Stomach (tissue), 9 donors: ENCODE results near the gene SH3PXD2A. TPM values are rescaled to one million over a fixed set of nuclear protein-coding genes. Genes with fewer than 3 reads are reported as not detected.
A peak's percentile ranks its signal among the peaks of the same experiment; 100 is the strongest.

ENCODE experiments used
- DNase-seq, 2 donors: peaks; one replicate each; pipeline versions ENCODE4 v3.0.0 to v3.0.0-alpha.2; 2013 to 2019
- H3K27ac ChIP-seq, 5 donors: fragments of 200-600 bp in 4 of 5; sonication (generic) in 4 of 5; one replicate each; pipeline ENCODE4 v1.5.1; 2013 to 2019; ENCODE audit warnings: mild to moderate bottlenecking in 1 of 5, moderate library complexity in 1 of 5
- H3K27me3 ChIP-seq, 3 donors: fragments of 200-600 bp; sonication (generic); one replicate each; pipeline ENCODE4 v1.5.1; 2017 to 2019; ENCODE audit warnings: mixed run types in 1 of 3
- H3K36me3 ChIP-seq, 4 donors: fragments of 200-600 bp; sonication (generic); 1 replicate in 3 of 4; 2 replicates in 1 of 4; pipeline ENCODE4 v1.5.1; 2016 to 2019
- H3K4me1 ChIP-seq, 4 donors: fragments of 200-600 bp; sonication (generic); one replicate each; pipeline ENCODE4 v1.5.1; 2016 to 2019
- H3K4me3 ChIP-seq, 4 donors: fragments of 200-600 bp; sonication (generic) in 3 of 4; one replicate each; pipeline ENCODE4 v1.5.1; 2016 to 2019; ENCODE audit warnings: mild to moderate bottlenecking in 1 of 4
- H3K9me3 ChIP-seq, 4 donors: fragments of 200-600 bp; sonication (generic); one replicate each; pipeline ENCODE4 v1.5.1; 2016 to 2019
- EP300 ChIP-seq: sonication (generic); formaldehyde crosslinking; IDR thresholded peaks from one replicate; pipeline ENCODE4 v1.6.1; 2017; ENCODE audit warnings: antibody characterized with exemption
- POLR2A ChIP-seq, 4 donors: fragments of 450-650 bp; IDR thresholded peaks; one replicate each; pipeline ENCODE4 v1.6.1; 2016; ENCODE audit warnings: antibody characterized with exemption in 4 of 4, control low read depth in 2 of 4, mild to moderate bottlenecking in 1 of 4, moderate library complexity in 1 of 4
- POLR2AphosphoS5 ChIP-seq, 3 donors: sonication (generic); formaldehyde crosslinking; IDR thresholded peaks; one replicate each; pipeline ENCODE4 v1.6.1; 2016; ENCODE audit warnings: antibody characterized with exemption in 3 of 3
- whole genome bisulfite sequencing, 5 donors: extraction: QIAGEN DNeasy Blood & Tissue Kit in 3 of 5; methylation state at CpG; one replicate each; pipeline versions ENCODE4 v1.1.5 to v1.1.7; 2013 to 2018; 5-methylcytosine and 5-hydroxymethylcytosine counted together
- intact Hi-C: fragments of 100-400 bp; cut with DNase I; formaldehyde crosslinking; loops from one replicate; pipeline ENCODE4 v1.15.1; 2023; ENCODE audit warnings: low total_unique reads
- polyA plus RNA-seq, 3 donors: library from polyadenylated mRNA; stranded (reverse); fragments of 200-250 nt; gene quantifications; one replicate each; pipeline ENCODE4 v1.2.3, GENCODE V29; 2013
- total RNA-seq, 5 donors: library from RNA; depleted of rRNA; stranded (reverse); fragments of >200 nt; gene quantifications; one replicate each; pipeline versions ENCODE4 v1.1.0 to v1.2.3, GENCODE V29; 2014 to 2016
- TF ChIP-seq, protein P1 (sequence below), 7 experiments: fragments of 450-650 bp in 4 of 7; fragments of 200-600 bp in 3 of 7; sonication (generic) in 3 of 7; IDR thresholded peaks; one replicate each; pipeline ENCODE4 v1.5.1; 2016 to 2019; ENCODE audit warnings: antibody characterized with exemption in 7 of 7, control low read depth in 2 of 7, mild to moderate bottlenecking in 1 of 7
- donor health status: healthy with polysubstance abuse.
- donor health status: Bipolar disorder and iron deficiency.
- donor health status: healthy.

SH3PXD2A gene
- total and polyA plus RNA-seq, 8 donors: 12.8 to 51.6 (median 24.0) TPM

GRCh38 chr10:103676851-103677417 is 178.4 kb downstream of the SH3PXD2A start:
- H3K4me3 ChIP-seq: peak overlapping the region in 3 of 4 donors; percentile 22 to 35 (median 23)
- WGBS, 5 donors: 64 to 79% (median 69%) methylated on average over 16 of the region's 16 CpGs

DNA sequence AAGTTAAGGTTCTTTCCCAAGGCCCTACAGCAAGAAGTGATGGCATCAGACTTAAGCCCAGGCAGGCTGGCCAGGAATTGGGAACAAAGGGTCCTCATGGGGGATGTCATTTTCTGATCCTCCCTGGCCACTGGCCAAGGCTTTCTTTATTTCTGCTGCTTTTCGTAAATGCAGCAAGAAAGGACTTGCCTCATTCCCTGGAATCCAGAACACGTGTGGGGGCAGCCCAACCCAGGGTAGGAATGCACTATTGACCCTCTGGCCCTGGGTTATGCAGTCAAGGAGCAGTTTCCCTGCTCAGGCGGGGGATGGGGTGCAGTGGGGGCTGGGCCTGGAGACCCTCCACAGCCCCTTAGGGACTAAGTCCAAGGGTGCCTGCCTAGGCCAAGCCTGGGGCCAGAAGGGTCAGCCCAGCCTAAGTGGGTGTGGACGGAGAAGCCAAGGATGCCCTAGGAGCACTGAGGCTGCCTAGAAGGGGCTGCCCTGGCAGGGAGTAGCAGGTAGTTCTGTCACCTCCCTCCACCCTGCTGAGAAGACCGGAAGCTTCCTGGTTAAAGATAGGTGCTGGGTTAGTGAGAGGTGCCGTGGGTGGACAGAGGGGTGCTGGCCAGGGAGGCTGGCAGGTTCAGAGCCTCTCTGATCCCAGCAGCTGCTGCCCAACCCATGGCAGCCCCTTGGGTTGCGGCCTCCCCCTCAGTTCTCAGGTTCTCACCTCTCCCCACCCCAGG is 179.2 kb downstream of the SH3PXD2A start:
- Histone ChIP-seq H3K27me3 (no peaks in the 10 kb centered on the region), H3K4me1 (peaks cover 5 to 43% (median 21%) of the 10 kb centered on the region in 4 donors), H3K27ac (peak overlapping the region; percentile 68 to 88 (median 81)), H3K9me3 (no peaks in the 10 kb centered on the region), H3K4me3 (no peak overlapping the region), H3K36me3 (no peaks in the 10 kb centered on the region)
- intact Hi-C loops: no loop called here
- TF ChIP-seq, protein P1, sequence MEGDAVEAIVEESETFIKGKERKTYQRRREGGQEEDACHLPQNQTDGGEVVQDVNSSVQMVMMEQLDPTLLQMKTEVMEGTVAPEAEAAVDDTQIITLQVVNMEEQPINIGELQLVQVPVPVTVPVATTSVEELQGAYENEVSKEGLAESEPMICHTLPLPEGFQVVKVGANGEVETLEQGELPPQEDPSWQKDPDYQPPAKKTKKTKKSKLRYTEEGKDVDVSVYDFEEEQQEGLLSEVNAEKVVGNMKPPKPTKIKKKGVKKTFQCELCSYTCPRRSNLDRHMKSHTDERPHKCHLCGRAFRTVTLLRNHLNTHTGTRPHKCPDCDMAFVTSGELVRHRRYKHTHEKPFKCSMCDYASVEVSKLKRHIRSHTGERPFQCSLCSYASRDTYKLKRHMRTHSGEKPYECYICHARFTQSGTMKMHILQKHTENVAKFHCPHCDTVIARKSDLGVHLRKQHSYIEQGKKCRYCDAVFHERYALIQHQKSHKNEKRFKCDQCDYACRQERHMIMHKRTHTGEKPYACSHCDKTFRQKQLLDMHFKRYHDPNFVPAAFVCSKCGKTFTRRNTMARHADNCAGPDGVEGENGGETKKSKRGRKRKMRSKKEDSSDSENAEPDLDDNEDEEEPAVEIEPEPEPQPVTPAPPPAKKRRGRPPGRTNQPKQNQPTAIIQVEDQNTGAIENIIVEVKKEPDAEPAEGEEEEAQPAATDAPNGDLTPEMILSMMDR (IDR thresholded peaks at IDR 0.05): no peak
- TF ChIP-seq EP300: peak; percentile 48
- no peak for TF ChIP-seq POLR2A (IDR thresholded peaks at IDR 0.05)
- TF ChIP-seq POLR2AphosphoS5 (IDR thresholded peaks at IDR 0.05): peak in 2 of 3 donors; percentile 21 to 35
- peak in 1 of 2 donors; percentile 69 for DNase-seq
- WGBS, 5 donors: 59 to 82% (median 76%) methylated on average over 6 to 7 of the region's 7 CpGs

More at GRCh38 chr10:103676851-103677417, 178.4 kb downstream of the SH3PXD2A start:
- intact Hi-C loops: no loop called here
- Histone ChIP-seq H3K27me3 (no peaks in the 10 kb centered on the region), H3K4me1 (peaks cover 5 to 43% (median 21%) of the 10 kb centered on the region in 4 donors), H3K36me3 (no peaks in the 10 kb centered on the region), H3K9me3 (no peaks in the 10 kb centered on the region), H3K27ac (peak overlapping the region; percentile 68 to 88 (median 81))
- TF ChIP-seq POLR2AphosphoS5 (IDR thresholded peaks at IDR 0.05) (peak in 1 of 3 donors; percentile 3), EP300 (no peak)
- DNase-seq: peak in 1 of 2 donors; percentile 84

- no peak overlapping the region for H3K4me3 ChIP-seq
- TF ChIP-seq EP300 (no peak), POLR2AphosphoS5 (IDR thresholded peaks at IDR 0.05) (no peak), POLR2A (IDR thresholded peaks at IDR 0.05) (no peak)
- TF ChIP-seq, protein P1 (IDR thresholded peaks at IDR 0.05): no peak
- no peaks in the 10 kb centered on the region for H3K36me3 ChIP-seq
- no peaks in the 10 kb centered on the region for H3K27me3 ChIP-seq
- peaks cover 10 to 40% (median 23%) of the 10 kb centered on the region in 4 donors for H3K4me1 ChIP-seq
- no peaks in the 10 kb centered on the region for H3K9me3 ChIP-seq
- peak in 1 of 2 donors; percentile 57 for DNase-seq
- WGBS, 5 donors: 60 to 83% (median 72%) methylated on average over 3 of the region's 3 CpGs
- H3K27ac ChIP-seq: peak overlapping the region in 2 of 5 donors; percentile 50 to 88
- intact Hi-C loops: no loop called here
These were observed 181.8 kb downstream of the SH3PXD2A start for GRCh38 chr10:103673606-103674005.

DNA sequence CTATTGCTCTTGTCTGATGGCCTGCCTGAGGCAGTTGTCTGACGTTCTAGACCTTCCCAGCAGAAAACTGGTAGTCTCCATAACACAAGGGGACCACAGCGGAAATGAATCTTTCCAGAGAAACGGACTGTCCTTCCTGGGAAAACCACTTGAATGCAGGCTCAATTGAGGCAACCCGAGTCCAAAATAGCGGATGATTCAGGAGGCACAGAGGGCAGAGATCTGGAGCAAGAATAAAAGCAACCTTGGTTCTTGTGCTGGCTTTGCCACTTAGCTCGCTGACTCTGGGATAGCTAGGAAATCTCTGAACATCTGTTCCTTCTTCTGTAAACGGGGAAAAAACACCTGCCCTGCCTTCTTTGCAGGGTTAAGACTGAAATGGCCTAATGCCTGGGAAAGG is 183.0 kb downstream of the SH3PXD2A start:
- intact Hi-C loops: no loop called here
- H3K4me3 ChIP-seq: no peak overlapping the region
- peaks cover 15 to 40% (median 27%) of the 10 kb centered on the region in 4 donors for H3K4me1 ChIP-seq
- H3K9me3 ChIP-seq: no peaks in the 10 kb centered on the region
- H3K27ac ChIP-seq: peak overlapping the region in 2 of 5 donors; percentile 10 to 88
- H3K27me3 ChIP-seq: no peaks in the 10 kb centered on the region
- no peak for DNase-seq
- TF ChIP-seq, protein P1 (IDR thresholded peaks at IDR 0.05): no peak
- TF ChIP-seq POLR2A (IDR thresholded peaks at IDR 0.05) (no peak), EP300 (no peak), POLR2AphosphoS5 (IDR thresholded peaks at IDR 0.05) (no peak)
- 70 to 80% (median 72%) methylated on average over 7 of the region's 7 CpGs for WGBS, 5 donors
- H3K36me3 ChIP-seq: no peaks in the 10 kb centered on the region
